ENCODE measurements around the gene CHST11.
A peak's percentile ranks its signal among the peaks of the same experiment; 100 is the strongest.

The CHST11 gene

DNA sequence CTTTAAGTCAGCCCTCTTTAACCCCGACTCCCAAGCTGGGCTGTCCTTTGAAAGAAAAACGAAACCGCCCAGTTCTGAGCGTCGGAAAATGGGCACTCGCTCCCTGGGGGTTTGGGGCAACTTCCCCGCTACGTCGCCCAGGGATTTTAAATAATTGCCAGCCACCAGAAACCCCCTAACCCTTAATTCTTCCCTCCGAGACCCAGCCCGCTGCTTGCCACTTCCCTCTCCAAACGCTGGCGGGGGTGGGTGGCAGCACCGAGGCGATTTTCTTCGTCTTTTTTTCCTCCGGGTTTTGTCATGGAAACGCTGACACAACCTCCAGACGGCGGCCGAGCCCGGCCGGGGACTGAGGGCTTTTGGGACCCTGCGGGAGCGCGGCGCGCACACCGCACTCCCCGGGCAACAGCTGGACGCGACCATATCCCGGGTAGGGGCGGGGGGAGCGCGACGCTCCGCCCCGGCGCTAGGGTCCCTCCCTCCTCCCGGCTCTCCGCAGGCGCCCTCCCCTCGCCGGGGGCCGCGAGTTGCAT lies at the start of gene CHST11:
Gene CHST11 (plus strand): TSS at position 532 of the 533 bp plus-strand sequence.
- H3K27ac Mint-ChIP-seq = peak within 1 kb of the TSS; percentile 92
- H3K9me3 Mint-ChIP-seq = no peaks in the 10 kb centered on the region
- H3K4me3 Mint-ChIP-seq = peak within 1 kb of the TSS; percentile 99
- peaks cover 46% of the 10 kb centered on the region for H3K4me1 Mint-ChIP-seq
- H3K36me3 Mint-ChIP-seq = peaks cover 15% of the 10 kb centered on the region
- peak; percentile 89 for ATAC-seq
- H3K27me3 Mint-ChIP-seq = no peaks in the 10 kb centered on the region

DNA sequence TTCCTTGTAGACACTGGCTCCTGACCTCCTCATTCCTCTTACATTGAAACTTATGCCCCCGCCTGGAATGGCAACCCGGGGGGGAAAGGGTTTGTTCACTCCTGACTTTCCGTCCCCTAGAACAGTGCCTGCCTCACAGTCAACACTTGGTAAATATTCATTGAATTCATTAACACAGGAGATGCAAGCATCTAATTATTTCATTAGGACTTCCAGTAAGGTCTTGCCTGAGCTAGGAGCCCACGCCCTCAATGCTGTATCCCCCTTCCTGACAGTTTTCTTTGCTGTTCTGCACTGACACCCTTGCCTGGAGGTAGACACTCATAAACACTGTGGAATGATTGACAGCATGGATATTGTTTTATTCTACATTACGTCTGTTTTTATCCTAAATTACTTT lies 49.3 kb upstream of the CHST11 start:
- H3K4me3 Mint-ChIP-seq = no peak overlapping the region
- ATAC-seq = no peak

DNA sequence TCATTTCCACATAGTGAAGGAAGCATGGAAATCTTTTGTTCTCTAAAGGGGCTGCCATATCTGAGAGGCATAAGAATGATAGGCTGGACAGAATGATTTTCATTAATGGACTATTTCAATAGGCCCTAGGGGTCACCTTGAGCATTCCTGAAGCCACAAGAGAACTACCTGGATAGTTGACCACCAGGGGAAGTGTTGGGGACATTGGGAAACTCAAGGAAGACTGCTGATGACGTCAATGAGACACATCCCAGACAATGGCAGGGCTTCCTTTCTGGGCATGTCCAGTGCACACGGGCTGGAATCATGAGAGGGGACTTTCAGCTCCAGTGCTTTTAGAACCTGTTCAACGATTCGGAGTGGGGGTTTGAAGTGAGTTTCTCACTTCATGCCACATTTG lies 48.8 kb upstream of the CHST11 start:
- H3K4me3 Mint-ChIP-seq = no peak overlapping the region
- ATAC-seq = no peak
- peaks cover 17% of the 10 kb centered on the region for H3K4me1 Mint-ChIP-seq
- H3K27ac Mint-ChIP-seq = no peak overlapping the region
- H3K27me3 Mint-ChIP-seq = no peaks in the 10 kb centered on the region
- peaks cover 2% of the 10 kb centered on the region for H3K9me3 Mint-ChIP-seq
- no peaks in the 10 kb centered on the region for H3K36me3 Mint-ChIP-seq

More for the DNA sequence above, 49.3 kb upstream of the CHST11 start:
- H3K9me3 Mint-ChIP-seq = peaks cover 2% of the 10 kb centered on the region
- H3K4me1 Mint-ChIP-seq = peaks cover 12% of the 10 kb centered on the region
- H3K36me3 Mint-ChIP-seq = no peaks in the 10 kb centered on the region
- no peak overlapping the region for H3K27ac Mint-ChIP-seq
- H3K27me3 Mint-ChIP-seq = no peaks in the 10 kb centered on the region

DNA sequence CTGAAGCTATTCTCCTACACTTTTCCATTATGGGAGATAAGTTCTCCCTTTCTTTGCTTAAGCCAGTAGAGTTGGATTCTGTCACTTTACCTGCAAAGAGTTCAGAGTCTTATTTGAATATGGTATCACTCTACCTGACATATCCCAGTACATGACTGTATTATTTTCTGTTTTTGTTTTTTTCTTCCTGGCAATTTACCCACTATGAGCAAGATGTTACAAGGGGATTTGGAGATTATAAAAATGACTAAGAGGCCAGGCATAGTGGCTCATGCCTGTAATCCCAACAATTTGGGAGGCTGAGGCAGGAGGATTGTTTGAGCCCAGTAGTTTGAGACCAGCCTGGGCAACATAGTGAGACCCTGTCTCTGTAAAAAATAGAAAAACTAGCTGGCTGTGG lies 46.4 kb upstream of the CHST11 start:
- H3K27me3 Mint-ChIP-seq = no peaks in the 10 kb centered on the region
- no peak for ATAC-seq
- peaks cover 20% of the 10 kb centered on the region for H3K4me1 Mint-ChIP-seq
- no peak overlapping the region for H3K4me3 Mint-ChIP-seq
- peaks cover 2% of the 10 kb centered on the region for H3K9me3 Mint-ChIP-seq
- H3K27ac Mint-ChIP-seq = no peak overlapping the region
- H3K36me3 Mint-ChIP-seq = no peaks in the 10 kb centered on the region

DNA sequence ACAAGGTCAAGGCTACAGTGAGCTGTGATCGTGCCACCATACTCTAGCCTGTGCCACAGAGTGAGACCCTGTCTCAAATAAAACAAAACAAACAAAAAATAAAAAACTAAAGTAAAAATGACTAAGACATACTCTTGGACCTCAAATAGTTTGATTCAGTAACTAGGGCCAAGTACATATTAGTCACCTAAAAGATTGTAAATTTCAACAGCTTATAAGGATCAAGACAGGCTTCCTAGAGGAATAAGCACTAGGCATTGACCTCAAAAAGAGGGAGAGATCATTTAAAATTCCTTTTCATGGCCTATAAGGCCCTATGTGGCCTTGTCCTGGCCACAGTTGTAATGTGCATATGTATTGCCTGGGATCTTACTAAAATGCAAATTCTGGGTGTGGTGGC lies 46.0 kb upstream of the CHST11 start:
- Mint-ChIP-seq H3K4me1 (peaks cover 20% of the 10 kb centered on the region), H3K27ac (no peak overlapping the region), H3K36me3 (no peaks in the 10 kb centered on the region), H3K27me3 (no peaks in the 10 kb centered on the region), H3K9me3 (peaks cover 2% of the 10 kb centered on the region), H3K4me3 (no peak overlapping the region)
- no peak for ATAC-seq

DNA sequence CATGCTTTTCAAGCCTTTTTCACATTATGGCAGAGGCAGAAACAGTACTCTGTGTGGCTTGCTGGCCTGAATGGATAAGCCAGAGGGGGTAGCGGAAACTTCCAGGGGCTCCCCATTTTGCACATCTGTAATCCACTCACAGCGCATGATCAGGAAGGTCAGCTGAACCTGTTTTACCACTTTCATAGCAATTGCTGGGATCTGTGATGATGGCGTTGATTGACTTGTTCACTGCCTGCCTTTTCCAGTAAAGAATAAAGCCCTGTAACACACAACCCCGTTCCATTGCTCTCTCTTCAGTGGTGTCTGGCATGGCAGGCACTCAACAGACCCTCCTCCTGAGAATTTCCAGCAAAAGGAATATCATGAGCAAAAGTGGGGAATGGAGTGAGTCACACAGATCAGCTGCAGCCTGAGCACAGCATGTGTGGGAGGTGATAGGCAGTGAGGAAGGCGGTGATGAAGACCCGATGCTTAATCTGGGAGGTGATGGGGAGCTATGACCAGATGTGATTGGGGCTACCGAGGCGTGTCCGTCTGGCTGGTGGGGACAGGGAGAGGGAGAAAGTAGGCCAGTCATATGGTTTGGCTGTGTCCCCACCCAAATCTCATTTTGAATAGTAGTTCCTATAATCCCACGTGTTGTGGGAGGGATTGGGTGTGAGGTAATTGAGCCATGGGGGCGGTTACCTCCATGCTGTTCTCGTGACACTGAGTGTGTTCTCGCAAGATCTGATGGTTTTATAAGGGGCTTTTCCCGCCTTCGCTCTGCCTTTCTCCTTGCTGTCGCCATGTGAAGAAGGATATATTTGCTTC lies 44.7 kb upstream of the CHST11 start:
- Mint-ChIP-seq H3K27ac (peak overlapping the region; percentile 61), H3K4me3 (peak overlapping the region; percentile 57), H3K9me3 (peaks cover 2% of the 10 kb centered on the region), H3K27me3 (no peaks in the 10 kb centered on the region), H3K4me1 (peaks cover 20% of the 10 kb centered on the region), H3K36me3 (no peaks in the 10 kb centered on the region)
- peak; percentile 18 for ATAC-seq

DNA sequence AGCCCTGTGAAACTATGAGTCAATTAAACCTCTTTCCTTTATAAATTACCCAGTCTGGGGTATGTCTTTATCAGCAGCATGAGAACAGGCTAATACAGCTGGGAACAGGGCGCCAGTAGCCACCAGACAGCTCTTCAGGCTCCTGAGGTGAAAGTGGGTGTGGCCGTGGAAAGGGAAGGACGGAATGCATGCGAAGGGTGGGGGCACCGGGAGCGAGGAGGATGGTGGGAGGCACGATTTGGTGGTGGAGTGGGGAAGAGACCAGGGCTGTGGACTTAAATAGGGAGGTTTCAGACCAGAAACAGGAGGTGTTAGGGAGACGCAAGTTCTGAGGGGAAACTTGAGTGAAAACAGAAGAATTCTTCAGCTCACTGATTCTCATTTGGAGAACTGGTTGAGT lies 44.1 kb upstream of the CHST11 start:
- Mint-ChIP-seq H3K9me3 (peaks cover 2% of the 10 kb centered on the region), H3K27me3 (no peaks in the 10 kb centered on the region), H3K36me3 (no peaks in the 10 kb centered on the region), H3K4me1 (peaks cover 20% of the 10 kb centered on the region), H3K4me3 (peak overlapping the region; percentile 57), H3K27ac (peak overlapping the region; percentile 61)
- no peak for ATAC-seq

DNA sequence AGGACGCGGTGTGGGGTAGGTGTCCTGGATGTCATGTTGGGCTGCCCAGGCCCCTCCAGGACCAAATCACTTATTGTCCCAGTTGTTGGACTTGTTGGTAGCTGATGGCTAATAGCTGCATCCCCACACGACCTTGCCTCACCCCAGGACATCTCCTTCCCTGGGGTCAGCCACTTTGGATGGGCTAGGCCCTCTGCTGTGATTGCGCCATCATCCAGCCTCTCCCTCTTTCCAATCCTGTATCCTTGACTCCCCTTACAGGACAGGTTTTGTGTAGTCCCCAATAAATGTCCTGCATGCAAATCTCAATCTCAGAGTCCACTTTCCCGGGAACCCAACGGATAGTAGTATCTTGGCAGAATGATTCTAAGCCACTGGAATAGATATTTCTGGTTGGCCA lies 43.4 kb upstream of the CHST11 start:
- peak; percentile 4 for ATAC-seq
- Mint-ChIP-seq H3K4me1 (peaks cover 20% of the 10 kb centered on the region), H3K27me3 (no peaks in the 10 kb centered on the region), H3K9me3 (peaks cover 2% of the 10 kb centered on the region), H3K4me3 (no peak overlapping the region), H3K27ac (peak overlapping the region; percentile 61), H3K36me3 (no peaks in the 10 kb centered on the region)

DNA sequence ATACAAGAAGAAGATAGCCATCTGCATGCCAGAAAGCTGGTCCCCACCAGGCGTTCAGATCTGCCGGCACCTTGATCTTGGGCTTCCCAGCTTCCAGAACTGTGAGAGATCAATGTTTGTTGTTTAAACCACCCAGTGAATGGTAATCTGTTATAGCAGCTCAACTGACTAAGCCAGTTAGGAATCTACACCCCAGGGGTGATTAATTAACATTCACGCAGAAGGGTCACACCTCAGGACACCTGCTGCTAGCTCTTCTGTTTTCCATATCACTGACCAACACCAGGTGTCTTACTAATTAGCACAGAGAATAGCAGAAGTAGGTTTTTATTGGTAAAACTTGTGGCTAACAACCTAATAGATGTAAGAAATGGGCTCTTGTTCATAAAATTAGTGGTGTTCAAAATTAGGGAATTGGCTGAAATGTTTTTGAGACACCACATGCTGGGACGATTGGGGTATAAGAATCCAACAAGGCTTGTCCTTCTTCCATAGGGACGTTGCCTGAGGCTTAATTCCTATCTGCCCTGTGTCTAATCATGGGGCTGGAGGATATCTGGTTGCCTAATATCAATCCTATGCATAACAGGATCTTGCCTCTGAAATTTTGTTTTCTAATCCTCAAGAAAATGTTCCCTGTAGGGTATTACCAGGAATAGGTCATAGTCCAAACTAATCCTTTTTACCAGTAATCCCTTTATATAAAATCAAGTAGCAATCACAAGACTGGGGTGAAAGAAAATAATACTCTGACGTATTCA lies 42.0 kb upstream of the CHST11 start:
- Mint-ChIP-seq H3K9me3 (peaks cover 2% of the 10 kb centered on the region), H3K27ac (no peak overlapping the region), H3K27me3 (no peaks in the 10 kb centered on the region), H3K36me3 (no peaks in the 10 kb centered on the region), H3K4me3 (no peak overlapping the region), H3K4me1 (peaks cover 20% of the 10 kb centered on the region)
- ATAC-seq = peak; percentile 65

DNA sequence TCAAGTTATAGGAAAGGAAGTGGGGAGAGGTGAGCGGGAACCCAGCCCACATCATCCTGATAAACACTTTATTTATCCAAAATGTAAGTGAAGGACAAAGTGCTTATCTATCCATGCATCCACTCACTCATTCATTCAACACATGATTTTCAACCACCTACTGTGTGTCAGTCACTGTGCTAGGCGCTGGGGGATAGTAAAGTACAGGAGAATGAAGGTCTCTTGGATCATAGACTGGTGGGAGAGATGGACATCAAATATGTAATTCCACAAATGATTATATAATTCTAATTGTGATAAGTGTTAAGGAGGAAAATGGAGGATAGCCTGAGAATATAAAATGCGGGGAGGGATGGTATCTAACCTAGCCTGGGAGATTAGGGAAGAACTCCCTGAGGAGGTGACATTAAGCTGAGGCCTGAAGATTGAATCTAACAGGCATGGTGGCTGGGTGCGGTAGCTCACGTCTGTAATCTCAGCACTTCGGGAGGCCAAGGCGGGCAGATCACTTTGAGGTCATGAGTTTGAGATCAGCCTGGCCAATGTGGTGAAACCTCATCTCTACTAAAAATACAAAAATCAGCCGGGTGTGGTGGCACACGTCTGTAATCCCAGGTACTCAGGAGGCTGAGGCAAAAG lies 41.3 kb upstream of the CHST11 start:
- Mint-ChIP-seq H3K9me3 (peaks cover 2% of the 10 kb centered on the region), H3K4me3 (no peak overlapping the region), H3K27me3 (no peaks in the 10 kb centered on the region), H3K36me3 (no peaks in the 10 kb centered on the region), H3K27ac (no peak overlapping the region), H3K4me1 (peaks cover 20% of the 10 kb centered on the region)
- no peak for ATAC-seq

DNA sequence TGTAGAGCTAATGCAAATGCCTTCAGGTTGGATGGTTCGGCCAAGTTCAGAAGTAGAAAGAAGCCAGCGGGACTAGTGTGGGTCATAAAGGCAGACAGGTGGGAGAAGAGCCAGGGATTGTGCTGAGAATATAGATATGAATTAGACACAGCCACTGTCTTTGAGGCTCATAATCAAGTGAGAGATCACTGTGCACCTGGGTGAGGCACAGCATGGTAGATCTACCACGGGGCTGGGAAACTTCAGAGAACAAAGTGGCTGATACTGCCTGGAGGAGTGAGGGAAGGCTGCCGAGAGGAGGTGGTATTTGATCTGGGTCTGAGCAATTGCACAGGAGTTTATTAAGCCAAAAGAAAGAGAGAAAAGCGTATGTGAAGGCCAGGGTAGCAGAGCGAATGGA lies 40.6 kb upstream of the CHST11 start:
- Mint-ChIP-seq H3K9me3 (peaks cover 2% of the 10 kb centered on the region), H3K27ac (no peak overlapping the region), H3K4me3 (no peak overlapping the region)

DNA sequence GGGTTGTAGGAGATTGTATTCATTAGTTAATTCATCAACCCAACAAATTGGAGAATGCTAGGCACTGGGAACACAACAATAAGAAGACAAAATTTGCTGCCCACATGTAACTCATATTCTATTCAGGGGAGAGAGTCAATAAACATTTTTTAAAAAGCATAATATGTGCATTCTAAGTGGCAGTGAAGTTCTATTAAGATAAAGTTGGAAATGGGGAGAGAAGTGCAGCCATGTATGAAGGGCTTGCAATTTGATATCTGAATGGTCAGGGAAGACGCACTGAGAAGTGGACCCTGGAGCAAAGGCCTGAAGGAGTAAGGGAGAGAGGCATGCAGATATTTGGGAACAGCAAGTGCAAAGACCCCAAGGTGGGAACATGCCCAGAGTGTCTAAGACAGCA lies 40.2 kb upstream of the CHST11 start:
- H3K27me3 Mint-ChIP-seq = no peaks in the 10 kb centered on the region
- H3K4me3 Mint-ChIP-seq = no peak overlapping the region
- H3K27ac Mint-ChIP-seq = no peak overlapping the region
- peaks cover 17% of the 10 kb centered on the region for H3K4me1 Mint-ChIP-seq
- no peak for ATAC-seq
- H3K36me3 Mint-ChIP-seq = no peaks in the 10 kb centered on the region
- H3K9me3 Mint-ChIP-seq = peaks cover 2% of the 10 kb centered on the region

More for the DNA sequence above, 40.6 kb upstream of the CHST11 start:
- no peak for ATAC-seq
- H3K36me3 Mint-ChIP-seq = no peaks in the 10 kb centered on the region
- H3K4me1 Mint-ChIP-seq = peaks cover 20% of the 10 kb centered on the region
- H3K27me3 Mint-ChIP-seq = no peaks in the 10 kb centered on the region

DNA sequence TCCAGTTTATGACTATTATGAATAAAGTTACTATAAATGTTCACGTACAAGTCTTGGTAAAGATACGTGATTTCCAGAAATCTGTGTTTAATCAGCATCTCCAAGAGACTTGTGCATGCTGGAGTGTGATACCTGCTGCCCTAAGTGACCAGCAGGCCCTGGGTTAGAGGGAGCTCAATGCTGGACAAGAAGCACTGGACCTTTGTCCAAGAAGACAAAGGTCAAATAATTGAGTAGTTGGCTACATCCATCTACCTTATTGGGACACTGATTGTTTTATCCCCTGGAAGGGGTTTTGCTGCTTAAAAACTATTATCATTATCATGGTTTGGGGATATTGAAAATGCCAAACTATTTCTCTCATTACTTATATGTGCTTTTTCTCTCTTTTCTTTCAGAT lies 37.0 kb upstream of the CHST11 start:
- Mint-ChIP-seq H3K27me3 (no peaks in the 10 kb centered on the region), H3K27ac (no peak overlapping the region), H3K4me3 (no peak overlapping the region)

DNA sequence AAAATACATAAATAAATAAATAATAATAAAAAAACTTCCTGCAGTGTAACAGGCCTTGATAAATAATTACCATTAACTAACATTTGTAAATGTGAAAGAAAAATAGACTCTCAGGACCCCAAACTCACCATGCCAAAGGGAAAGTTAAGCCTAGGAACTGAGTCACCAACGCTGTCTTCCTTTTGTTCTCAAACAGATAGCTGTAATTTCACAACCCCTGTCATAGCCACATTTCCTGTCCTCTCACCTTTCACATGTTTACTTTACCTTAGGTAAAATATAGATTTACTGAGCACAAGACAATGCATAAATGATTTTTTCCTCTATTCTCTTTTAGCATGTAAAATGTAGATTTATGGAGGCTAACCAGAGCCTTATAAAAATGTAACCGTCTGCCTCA lies 35.9 kb upstream of the CHST11 start:
- Mint-ChIP-seq H3K4me1 (peaks cover 13% of the 10 kb centered on the region), H3K4me3 (no peak overlapping the region), H3K27ac (no peak overlapping the region), H3K36me3 (peaks cover 4% of the 10 kb centered on the region), H3K9me3 (no peaks in the 10 kb centered on the region), H3K27me3 (no peaks in the 10 kb centered on the region)
- ATAC-seq = no peak

More for the DNA sequence above, 37.0 kb upstream of the CHST11 start:
- Mint-ChIP-seq H3K36me3 (peaks cover 4% of the 10 kb centered on the region), H3K4me1 (peaks cover 5% of the 10 kb centered on the region), H3K9me3 (no peaks in the 10 kb centered on the region)
- ATAC-seq = no peak

DNA sequence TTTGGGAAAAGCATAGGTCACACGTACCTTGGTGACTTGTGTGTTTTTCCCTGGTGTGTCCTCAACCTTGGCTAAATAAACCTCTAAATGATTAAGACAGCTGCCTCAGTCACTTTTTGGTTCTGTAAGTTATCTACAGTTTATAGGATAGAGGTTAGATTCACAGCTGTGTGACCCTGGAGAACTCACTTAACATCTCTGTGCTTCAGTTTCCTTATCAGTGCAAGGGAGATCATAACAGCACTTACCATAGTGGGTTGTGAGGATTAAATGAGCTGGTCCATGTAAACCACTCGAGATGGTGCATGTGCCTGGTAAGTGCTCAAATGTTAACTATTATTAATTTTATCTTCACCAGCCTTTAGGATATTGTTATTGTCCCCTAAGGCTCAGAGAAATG lies 35.4 kb upstream of the CHST11 start:
- no peak for ATAC-seq
- Mint-ChIP-seq H3K36me3 (peaks cover 4% of the 10 kb centered on the region), H3K4me3 (no peak overlapping the region), H3K4me1 (peaks cover 13% of the 10 kb centered on the region), H3K9me3 (no peaks in the 10 kb centered on the region), H3K27ac (no peak overlapping the region), H3K27me3 (no peaks in the 10 kb centered on the region)
